Neural cell (in vitro differentiated cells): ENCODE measurements around the gene FAF2.

Experiments
- CTCF ChIP-seq: fragments of 450-650 bp; IDR thresholded peaks from 2 replicates; pipeline ENCODE4 v1.5.1; 2014; ENCODE audit warnings: antibody characterized with exemption, mild to moderate bottlenecking, moderate library complexity; ENCODE audit not compliant: poor library complexity, severe bottlenecking
- EP300 ChIP-seq: fragments of 450-650 bp; conservative IDR thresholded peaks from 2 replicates; pipeline ENCODE4 v1.6.1; 2014; ENCODE audit warnings: antibody characterized with exemption, mild to moderate bottlenecking, moderate library complexity; ENCODE audit not compliant: poor library complexity, severe bottlenecking
- EZH2 ChIP-seq: fragments of 200-600, 300-800 bp; shearing (Covaris generic), sonication (generic); IDR thresholded peaks from 2 replicates; pipeline ENCODE4 v1.6.1; 2014; ENCODE audit warnings: antibody characterized with exemption, low read length, borderline replicate concordance, mild to moderate bottlenecking; ENCODE audit not compliant: insufficient read depth, poor library complexity, severe bottlenecking
- MXI1 ChIP-seq: fragments of 450-650 bp; conservative IDR thresholded peaks from 2 replicates; pipeline ENCODE4 v1.6.1; 2014; ENCODE audit warnings: antibody characterized with exemption, mild to moderate bottlenecking; ENCODE audit not compliant: poor library complexity, severe bottlenecking
- POLR2AphosphoS5 ChIP-seq: IDR thresholded peaks from 2 replicates; pipeline ENCODE4 v1.6.1; 2012
- RAD21 ChIP-seq: fragments of 450-650 bp; conservative IDR thresholded peaks from 2 replicates; pipeline ENCODE4 v1.6.1; 2014; ENCODE audit warnings: antibody characterized with exemption, mild to moderate bottlenecking, moderate library complexity
- REST ChIP-seq: IDR thresholded peaks from 2 replicates; pipeline ENCODE4 v1.6.1; 2012; ENCODE audit warnings: borderline replicate concordance

GRCh38 chr5:176542135-176542595, 94.0 kb downstream of the FAF2 start:
- TF ChIP-seq REST, result no peak
- no peak for TF ChIP-seq CTCF
- TF ChIP-seq EZH2, result no peak
- no peak for TF ChIP-seq EP300
- no peak for TF ChIP-seq MXI1
- no peak for TF ChIP-seq RAD21
- no peak for TF ChIP-seq POLR2AphosphoS5
